ENCODE results near the gene CCSER1.

GRCh38 chr4:91621446-91621845, 1494.3 kb downstream of the CCSER1 start:
- TF ChIP-seq EZH2phosphoT487 (IDR thresholded peaks at IDR 0.05; ENCODE audit: insufficient read depth, low read depth) (no peak), EZH2 (IDR thresholded peaks at IDR 0.05; ENCODE audit: insufficient read depth, poor library complexity, severe bottlenecking) (no peak)

Data from GM23248 (cell line).